GM19324 (cell line): ENCODE measurements around the gene PDYN.

Source experiments
- ATAC-seq: cut with Tn5 transposase; IDR thresholded peaks from one replicate; pipeline ENCODE4 v1.9.1; 2021; ENCODE audit warnings: mild to moderate bottlenecking, moderate library complexity; ENCODE audit not compliant: unreplicated experiment, low FRiP score

PDYN gene

GRCh38 chr20:1995531-1996310 lies 1.9 kb upstream of the PDYN start:
- ATAC-seq = no peak

GRCh38 chr20:1994627-1995026 lies 769 bp upstream of the PDYN start:
- ATAC-seq = no peak

GRCh38 chr20:1992359-1993110 lies 1.3 kb downstream of the PDYN start:
- ATAC-seq = no peak

- ATAC-seq = no peak
These were observed 6.0 kb downstream of the PDYN start for GRCh38 chr20:1987826-1988225.

GRCh38 chr20:1983301-1983700 lies 10.6 kb downstream of the PDYN start:
- ATAC-seq = no peak

- no peak for ATAC-seq
These were observed 11.2 kb downstream of the PDYN start for GRCh38 chr20:1982686-1983085.

- no peak for ATAC-seq
These were observed 14.6 kb downstream of the PDYN start for GRCh38 chr20:1979106-1979778.

GRCh38 chr20:1975291-1975690 lies 18.6 kb downstream of the PDYN start:
- ATAC-seq = no peak

- ATAC-seq = no peak
These were observed 20.0 kb downstream of the PDYN start for GRCh38 chr20:1973601-1974440.

- no peak for ATAC-seq
These were observed 21.8 kb downstream of the PDYN start for GRCh38 chr20:1971893-1972586.

- ATAC-seq = no peak
These were observed 24.9 kb downstream of the PDYN start for GRCh38 chr20:1968964-1969363.

- no peak for ATAC-seq
These were observed 28.1 kb downstream of the PDYN start for GRCh38 chr20:1965520-1966351.

GRCh38 chr20:1964659-1965405 lies 29.0 kb downstream of the PDYN start:
- ATAC-seq = no peak

- no peak for ATAC-seq
These were observed 29.8 kb downstream of the PDYN start for GRCh38 chr20:1964061-1964460.

- ATAC-seq = no peak
These were observed 32.5 kb downstream of the PDYN start for GRCh38 chr20:1961374-1961773.

GRCh38 chr20:1959156-1959555 lies 34.7 kb downstream of the PDYN start:
- ATAC-seq = no peak

- ATAC-seq = no peak
These were observed 35.4 kb downstream of the PDYN start for GRCh38 chr20:1958426-1958825.

- ATAC-seq = no peak
These were observed 38.6 kb downstream of the PDYN start for GRCh38 chr20:1955217-1955616.
